GM12878 (cell line): ENCODE measurements around the gene NDRG2. TPM values are rescaled to one million over a fixed set of nuclear protein-coding genes. Genes with fewer than 3 reads are reported as not detected.

Experiments used
- ATAC-seq: fragments of 200-7000 bp; cut with Tn5 transposase; 3 replicates; pipeline ENCODE4 v1.9.1; 2020; ENCODE audit warnings: mild to moderate bottlenecking, moderate library complexity
- BruUV-seq: library from RNA; stranded (reverse); fragments of 400-500 nt; replicated peaks from 2 replicates; lab custom pipeline; 2021; lab: Mats Ljungman, UMichigan
- CTCF ChIA-PET: fragments of 300-600 bp; sonication (Branson Sonifier 250); formaldehyde crosslinking; extraction: SDS; loops from one replicate; lab custom pipeline; 2021; ENCODE audit warnings: inconsistent platforms; lab: Yijun Ruan, JAX
- POLR2A ChIA-PET: fragments of 350-600 bp; formaldehyde crosslinking; extraction: SDS; loops from one replicate; lab custom pipeline; 2021; ENCODE audit warnings: inconsistent platforms; lab: Charles Lee
- RAD21 ChIA-PET: fragments of 300-600 bp; sonication (Branson Sonifier 250); formaldehyde crosslinking; loops from one replicate; lab custom pipeline; 2023; ENCODE audit warnings: antibody characterized with exemption; ENCODE audit not compliant: unreplicated experiment; lab: Charles Lee
- SMC1A ChIA-PET: fragments of 300-600 bp; sonication (Branson Sonifier 250); formaldehyde crosslinking; loops from one replicate; lab custom pipeline; 2023; ENCODE audit not compliant: unreplicated experiment, uncharacterized antibody; lab: Charles Lee
- DNase-seq: peaks from one replicate; pipeline ENCODE4 v3.0.0-alpha.2; 2011; ENCODE audit warnings: low read depth, low spot score
- FAIRE-seq: peaks from 3 replicates; lab custom pipeline; 2011; peaks lifted over from hg19 to GRCh38; lab: Jason Lieb, UNC
- H2AFZ ChIP-seq: 2 replicates; pipeline ENCODE4 v1.6.0; 2011; ENCODE audit warnings: low read depth, low read length, control low read depth; ENCODE audit not compliant: control insufficient read depth
- H3K27ac ChIP-seq: 2 replicates; pipeline ENCODE4 v1.5.1; 2011; ENCODE audit warnings: control low read depth; ENCODE audit not compliant: control insufficient read depth, insufficient read depth
- H3K27me3 ChIP-seq, 2 experiments: replicated peaks in 1 of 2; 2 replicates each; pipeline versions ENCODE4 v1.6.0 to v1.6.1; 2011; ENCODE audit warnings: low read length in 1 of 2; ENCODE audit not compliant: control insufficient read depth in 2 of 2, insufficient read depth in 2 of 2
- H3K36me3 ChIP-seq, 2 experiments: 2 replicates each; pipeline ENCODE4 v1.5.1; 2011; ENCODE audit warnings: low read length in 1 of 2; ENCODE audit not compliant: control insufficient read depth in 2 of 2, insufficient read depth in 2 of 2
- H3K4me1 ChIP-seq: 2 replicates; pipeline ENCODE4 v1.6.1; 2011; ENCODE audit warnings: mild to moderate bottlenecking, low read length, moderate library complexity, mixed read lengths; ENCODE audit not compliant: control insufficient read depth, insufficient read depth
- H3K4me2 ChIP-seq: 2 replicates; pipeline ENCODE4 v1.6.0; 2011; ENCODE audit warnings: control low read depth; ENCODE audit not compliant: control insufficient read depth, insufficient read depth
- H3K4me3 ChIP-seq: fragments of 200-600 bp; sonication (generic); 2 replicates; pipeline ENCODE4 v1.5.1; 2016
- H3K79me2 ChIP-seq: 2 replicates; pipeline ENCODE4 v1.6.0; 2011; ENCODE audit warnings: low read length; ENCODE audit not compliant: control insufficient read depth, insufficient read depth
- H3K9ac ChIP-seq: 2 replicates; pipeline ENCODE4 v1.8.0; 2011; ENCODE audit warnings: low read length, control low read depth, mixed read lengths; ENCODE audit not compliant: control insufficient read depth, insufficient read depth
- H3K9me3 ChIP-seq: replicated peaks from 3 replicates; pipeline ENCODE4 v1.5.1; 2011; ENCODE audit warnings: mild to moderate bottlenecking, low read length; ENCODE audit not compliant: control insufficient read depth, insufficient read depth
- H4K20me1 ChIP-seq: 2 replicates; pipeline ENCODE4 v1.6.0; 2011; ENCODE audit not compliant: control insufficient read depth, insufficient read depth
- EGR1 ChIP-seq, 2 experiments: IDR thresholded peaks; 1 replicate in 1 of 2; 2 replicates in 1 of 2; pipeline ENCODE4 v1.6.1; 2011 to 2012; ENCODE audit warnings: low read depth in 2 of 2, low read length in 2 of 2, borderline replicate concordance in 1 of 2, mild to moderate bottlenecking in 1 of 2, moderate library complexity in 1 of 2
- HCFC1 ChIP-seq: fragments of 150-350 bp; IDR thresholded peaks from 2 replicates; pipeline ENCODE4 v1.6.1; 2014; ENCODE audit warnings: low read length
- IKZF1 ChIP-seq: fragments of 450-650 bp; conservative IDR thresholded peaks from 2 replicates; pipeline ENCODE4 v1.6.1; 2017; ENCODE audit warnings: antibody characterized with exemption, mild to moderate bottlenecking
- IRF3 ChIP-seq: fragments of 450-650 bp; IDR thresholded peaks from 2 replicates; pipeline ENCODE4 v1.6.1; 2014; ENCODE audit warnings: mild to moderate bottlenecking
- IRF4 ChIP-seq: IDR thresholded peaks from 2 replicates; pipeline ENCODE4 v1.6.1; 2011; ENCODE audit warnings: low read depth, low read length
- KLF5 ChIP-seq: fragments of 450-650 bp; IDR thresholded peaks from 2 replicates; pipeline ENCODE4 v1.6.1; 2014; ENCODE audit warnings: mild to moderate bottlenecking; ENCODE audit not compliant: partially characterized antibody
- MAX ChIP-seq: IDR thresholded peaks from 2 replicates; pipeline ENCODE4 v1.6.1; 2012; ENCODE audit warnings: low read depth, low read length, improper control_type of control experiment
- MEF2A ChIP-seq: IDR thresholded peaks from 2 replicates; pipeline ENCODE4 v1.6.1; 2011; ENCODE audit warnings: low read depth, mild to moderate bottlenecking, low read length, moderate library complexity; ENCODE audit not compliant: insufficient read depth
- MLLT1 ChIP-seq: fragments of 450-650 bp; IDR thresholded peaks from 2 replicates; pipeline ENCODE4 v1.6.1; 2016; ENCODE audit warnings: mild to moderate bottlenecking
- POLR2AphosphoS5 ChIP-seq: IDR thresholded peaks from 2 replicates; pipeline ENCODE4 v1.6.1; 2011; ENCODE audit warnings: mild to moderate bottlenecking, low read length, inconsistent platforms
- SREBF2 ChIP-seq: IDR thresholded peaks from 2 replicates; pipeline ENCODE4 v1.6.1; 2012; ENCODE audit warnings: mild to moderate bottlenecking, low read length
- SUZ12 ChIP-seq: fragments of 200-600 bp; sonication (generic); IDR thresholded peaks from one replicate; pipeline ENCODE4 v1.6.1; 2018; ENCODE audit warnings: antibody characterized with exemption, mild to moderate bottlenecking; ENCODE audit not compliant: unreplicated experiment
- ZNF622 ChIP-seq: fragments of 450-650 bp; IDR thresholded peaks from 2 replicates; pipeline ENCODE4 v1.6.1; 2017; ENCODE audit warnings: mild to moderate bottlenecking, inconsistent platforms
- WGBS: methylation state at CpG from one replicate; pipeline ENCODE4 v1.1.6; 2016; ENCODE audit warnings: low lambda C conversion rate; ENCODE audit not compliant: insufficient replicate concordance, insufficient coverage; ENCODE audit errors: missing lambda C conversion rate; 5-methylcytosine and 5-hydroxymethylcytosine counted together
- in situ Hi-C: fragments of 300-500 bp; cut with MboI; formaldehyde crosslinking; loops from 9 replicates; pipeline ENCODE4 v1.14.3; 2018; ENCODE audit warnings: mixed read lengths
- intact Hi-C: fragments of 100-400 bp; cut with micrococcal nuclease; formaldehyde crosslinking; loops from one replicate; pipeline ENCODE4 v1.14.2; 2022; ENCODE audit not compliant: unreplicated experiment
- polyA plus RNA-seq, 11 experiments: library from polyadenylated mRNA; depleted of rRNA in 4 of 11; unstranded in 6 of 11; stranded (reverse) in 5 of 11; fragments of >200 nt; fragmentation: Nextera tagmentation in 4 of 11; fragmentation: Illumina TruSeq in 1 of 11; extraction: Ambion mirVana in 4 of 11; extraction: Trizol in 1 of 11; gene quantifications; 1 replicate in 1 of 11; 2 replicates in 10 of 11; pipeline versions ENCODE4 v1.2.1 to v1.2.3, GENCODE V29; 2011 to 2016; ENCODE audit warnings: inconsistent platforms in 2 of 11, missing spikeins in 2 of 11, low read depth in 1 of 11
- total RNA-seq, 4 experiments: library from RNA; depleted of rRNA in 3 of 4; stranded (reverse); fragments of >200 nt in 3 of 4; fragmentation: Illumina TruSeq in 1 of 4; extraction: Trizol in 1 of 4; gene quantifications; 2 replicates each; pipeline versions ENCODE4 v1.2.1 to v1.2.3, GENCODE V29; 2013 to 2021

NDRG2 gene
- total and polyA plus RNA-seq, 10 of the 15 experiments (the other 5 are each of a cell fraction or from before 2014, with no cell fraction given) = 0.15 to 0.49 TPM; not detected in 8

- TF ChIP-seq MLLT1 (no peak), KLF5 (no peak), ZNF622 (no peak), POLR2AphosphoS5 (no peak)
Observed at GRCh38 chr14:21039585-21040369, 14.9 kb upstream of the NDRG2 start (continued).

- H2AFZ ChIP-seq = no peak overlapping the region
- no TSS peak for BruUV-seq
Observed at GRCh38 chr14:21038441-21039422, 13.9 kb upstream of the NDRG2 start.

More at GRCh38 chr14:21038441-21039422, 13.9 kb upstream of the NDRG2 start:
- in situ Hi-C loops (no loop called here), intact Hi-C loops (no loop called here)
- ChIA-PET CTCF (interaction anchor here (1.7 to 4.3 kb wide), 3 partner anchors 12 to 27 kb away, joined by 6 to 57 read pairs (median 8); no protein-coding TSS in a partner anchor), SMC1A (interaction anchor here (3.8 kb wide), 1 partner anchor 24 kb away, joined by 36 read pairs; no protein-coding TSS in a partner anchor), RAD21 (interaction anchor here (1.3 to 3.5 kb wide), 2 partner anchors 24 to 66 kb away, joined by 4 to 24 read pairs; no protein-coding TSS in a partner anchor), POLR2A (no interaction called here)
- Histone ChIP-seq H3K27ac (no peak overlapping the region), H3K4me1 (peaks cover 8% of the 10 kb centered on the region), H3K36me3 (no peaks in the 10 kb centered on the region), H3K4me2 (no peak overlapping the region), H3K9ac (no peak overlapping the region), H3K9me3 (no peaks in the 10 kb centered on the region), H3K4me3 (no peak overlapping the region), H3K79me2 (no peaks in the 10 kb centered on the region), H3K27me3 (peaks cover 0 to 2% of the 10 kb centered on the region in 2 experiments; a peak in 2 of 4 replicates), H4K20me1 (no peaks in the 10 kb centered on the region)
- WGBS = 48% methylated on average over 10 of the region's 10 CpGs
- no peak for ATAC-seq
- no peak for DNase-seq
- TF ChIP-seq SREBF2 (no peak), KLF5 (no peak), SUZ12 (no peak), IRF4 (no peak), IKZF1 (no peak), HCFC1 (no peak), MEF2A (no peak), EGR1 (IDR thresholded peaks at IDR 0.05; ENCODE audit: borderline replicate concordance in 1 of 2, low read depth in 2 of 2, low read length in 2 of 2) (no peak), MAX (no peak), IRF3 (no peak)
- no peak for FAIRE-seq
